Suprapubic skin (tissue), 4 donors: ENCODE measurements around the gene ADGRD1.

Source experiments
- EP300 ChIP-seq: sonication (generic); formaldehyde crosslinking; IDR thresholded peaks from one replicate; pipeline ENCODE4 v1.6.1; 2017; ENCODE audit warnings: antibody characterized with exemption
- POLR2A ChIP-seq, 2 donors: fragments of 450-650 bp; IDR thresholded peaks; one replicate each; pipeline ENCODE4 v1.6.1; 2017; ENCODE audit warnings: antibody characterized with exemption in 2 of 2, mild to moderate bottlenecking in 2 of 2, moderate library complexity in 2 of 2
- POLR2AphosphoS5 ChIP-seq, 3 donors: sonication (generic); formaldehyde crosslinking; IDR thresholded peaks; one replicate each; pipeline ENCODE4 v1.6.1; 2017; ENCODE audit warnings: antibody characterized with exemption in 3 of 3
- TF ChIP-seq, protein P1 (sequence below), 2 donors: fragments of 200-600 bp in 1 of 2; fragments of 450-650 bp in 1 of 2; sonication (generic) in 1 of 2; IDR thresholded peaks; one replicate each; pipeline ENCODE4 v1.5.1; 2016 to 2019; ENCODE audit warnings: antibody characterized with exemption in 2 of 2, mild to moderate bottlenecking in 1 of 2, moderate library complexity in 1 of 2

DNA sequence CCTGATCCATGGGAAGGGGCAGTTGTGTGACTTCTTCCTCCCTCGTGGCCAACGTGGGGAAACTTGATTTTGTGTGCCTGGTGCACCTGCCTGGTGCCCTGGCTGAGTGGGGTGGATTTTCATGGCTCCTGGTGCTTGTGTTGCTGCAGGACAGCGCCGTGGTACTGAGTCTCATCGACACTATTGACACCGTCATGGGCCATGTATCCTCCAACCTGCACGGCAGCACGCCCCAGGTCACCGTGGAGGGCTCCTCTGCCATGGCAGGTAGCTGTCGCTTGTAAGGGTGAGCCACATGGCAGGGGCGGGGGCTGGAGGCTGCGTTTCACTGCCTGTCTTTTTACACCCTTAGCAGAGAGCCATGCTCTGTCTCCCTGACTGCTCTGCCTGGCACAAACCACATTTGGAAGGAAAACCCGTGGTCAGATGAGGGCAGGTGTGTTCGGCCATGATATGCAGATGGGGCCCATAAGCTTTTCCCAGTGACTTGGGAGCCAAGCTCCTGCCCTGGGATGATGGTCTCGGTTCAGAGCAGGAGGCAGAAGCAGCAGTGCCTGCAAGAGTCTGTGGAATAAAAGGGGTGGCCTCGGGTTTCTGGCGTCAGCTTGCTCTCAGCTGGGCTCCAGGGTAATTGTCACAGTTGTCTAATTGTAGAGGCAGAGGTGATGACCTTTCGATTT, 49.5 kb downstream of the ADGRD1 start:
- TF ChIP-seq POLR2A (IDR thresholded peaks at IDR 0.05) (no peak), EP300 (no peak), POLR2AphosphoS5 (IDR thresholded peaks at IDR 0.05) (no peak)
- TF ChIP-seq, protein P1, sequence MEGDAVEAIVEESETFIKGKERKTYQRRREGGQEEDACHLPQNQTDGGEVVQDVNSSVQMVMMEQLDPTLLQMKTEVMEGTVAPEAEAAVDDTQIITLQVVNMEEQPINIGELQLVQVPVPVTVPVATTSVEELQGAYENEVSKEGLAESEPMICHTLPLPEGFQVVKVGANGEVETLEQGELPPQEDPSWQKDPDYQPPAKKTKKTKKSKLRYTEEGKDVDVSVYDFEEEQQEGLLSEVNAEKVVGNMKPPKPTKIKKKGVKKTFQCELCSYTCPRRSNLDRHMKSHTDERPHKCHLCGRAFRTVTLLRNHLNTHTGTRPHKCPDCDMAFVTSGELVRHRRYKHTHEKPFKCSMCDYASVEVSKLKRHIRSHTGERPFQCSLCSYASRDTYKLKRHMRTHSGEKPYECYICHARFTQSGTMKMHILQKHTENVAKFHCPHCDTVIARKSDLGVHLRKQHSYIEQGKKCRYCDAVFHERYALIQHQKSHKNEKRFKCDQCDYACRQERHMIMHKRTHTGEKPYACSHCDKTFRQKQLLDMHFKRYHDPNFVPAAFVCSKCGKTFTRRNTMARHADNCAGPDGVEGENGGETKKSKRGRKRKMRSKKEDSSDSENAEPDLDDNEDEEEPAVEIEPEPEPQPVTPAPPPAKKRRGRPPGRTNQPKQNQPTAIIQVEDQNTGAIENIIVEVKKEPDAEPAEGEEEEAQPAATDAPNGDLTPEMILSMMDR (IDR thresholded peaks at IDR 0.05) = no peak
